ENCODE measurements around the gene POM121. TPM values are rescaled to one million over a fixed set of nuclear protein-coding genes. Genes with fewer than 3 reads are reported as not detected.
"Not testable (repeated sequence)": the region's sequence is repeated elsewhere in the genome, so short reads cannot be mapped to it uniquely, and the experiment has no call there.

The POM121 gene
- total RNA-seq, 1 experiment from 2014 or later, result 11.3 TPM

DNA sequence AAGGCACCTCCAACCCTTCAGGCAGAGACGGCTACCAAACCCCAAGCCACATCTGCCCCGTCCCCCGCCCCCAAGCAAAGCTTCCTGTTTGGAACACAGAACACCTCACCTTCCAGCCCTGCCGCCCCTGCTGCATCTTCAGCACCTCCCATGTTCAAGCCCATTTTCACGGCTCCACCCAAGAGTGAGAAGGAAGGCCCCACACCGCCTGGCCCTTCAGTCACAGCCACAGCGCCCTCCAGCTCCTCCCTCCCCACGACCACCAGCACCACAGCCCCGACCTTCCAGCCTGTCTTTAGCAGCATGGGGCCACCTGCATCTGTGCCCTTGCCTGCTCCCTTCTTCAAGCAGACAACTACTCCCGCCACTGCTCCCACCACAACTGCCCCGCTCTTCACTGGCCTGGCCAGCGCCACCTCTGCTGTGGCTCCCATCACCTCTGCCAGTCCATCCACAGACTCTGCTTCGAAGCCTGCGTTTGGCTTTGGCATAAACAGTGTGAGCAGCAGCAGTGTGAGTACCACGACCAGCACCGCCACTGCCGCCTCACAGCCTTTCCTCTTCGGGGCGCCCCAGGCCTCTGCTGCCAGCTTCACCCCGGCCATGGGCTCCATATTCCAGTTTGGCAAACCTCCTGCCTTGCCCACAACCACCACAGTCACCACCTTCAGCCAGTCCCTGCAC, 17.3 kb downstream of the POM121 start:
- DNase-seq, result not testable (repeated sequence)

DNA sequence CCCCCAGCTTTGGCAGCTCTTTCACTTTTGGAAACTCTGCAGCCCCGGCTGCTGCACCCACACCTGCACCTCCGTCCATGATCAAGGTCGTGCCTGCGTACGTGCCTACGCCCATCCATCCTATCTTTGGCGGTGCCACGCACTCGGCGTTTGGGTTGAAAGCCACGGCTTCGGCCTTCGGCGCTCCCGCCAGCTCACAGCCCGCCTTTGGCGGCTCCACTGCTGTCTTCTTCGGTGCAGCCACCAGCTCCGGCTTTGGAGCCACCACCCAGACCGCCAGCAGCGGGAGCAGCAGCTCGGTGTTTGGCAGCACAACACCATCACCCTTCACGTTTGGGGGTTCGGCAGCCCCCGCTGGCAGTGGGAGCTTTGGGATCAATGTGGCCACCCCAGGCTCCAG, 18.1 kb downstream of the POM121 start:
- not testable (repeated sequence) for H3K4me3 ChIP-seq (ENCODE audit: insufficient read depth, low read depth, low read length); H3K27me3 ChIP-seq (ENCODE audit: control insufficient read depth, insufficient read depth, low read length); H3K36me3 ChIP-seq (replicated peaks; ENCODE audit: control insufficient read depth, insufficient read depth, low read length); DNase-seq

More for the DNA sequence above, 17.3 kb downstream of the POM121 start:
- H3K4me3 ChIP-seq (ENCODE audit: insufficient read depth, low read depth, low read length); H3K36me3 ChIP-seq (replicated peaks; ENCODE audit: control insufficient read depth, insufficient read depth, low read length); H3K27me3 ChIP-seq (ENCODE audit: control insufficient read depth, insufficient read depth, low read length): not testable (repeated sequence)

DNA sequence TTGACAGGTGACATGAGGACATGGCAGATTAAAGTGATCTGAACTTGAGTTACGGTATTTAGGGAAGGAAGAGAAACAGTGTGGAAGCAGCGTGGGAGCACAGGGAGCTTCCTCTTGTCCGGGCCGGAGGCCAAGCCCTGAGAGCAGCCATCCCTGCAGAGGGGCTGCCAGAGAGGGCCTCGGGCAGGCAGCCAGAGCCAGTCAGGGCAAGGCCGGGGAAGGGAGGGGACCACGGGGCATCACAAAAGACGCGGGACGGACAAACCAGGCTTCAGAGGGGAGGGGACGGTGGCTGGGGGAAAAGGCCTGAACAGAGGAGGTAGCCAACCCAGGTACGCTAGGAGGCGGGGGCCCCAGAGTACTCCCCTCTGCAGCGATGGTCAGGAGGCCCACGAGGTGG, 20.0 kb downstream of the POM121 start:
- H3K4me3 ChIP-seq (ENCODE audit: insufficient read depth, low read depth, low read length); DNase-seq; H3K36me3 ChIP-seq (replicated peaks; ENCODE audit: control insufficient read depth, insufficient read depth, low read length); H3K27me3 ChIP-seq (ENCODE audit: control insufficient read depth, insufficient read depth, low read length): not testable (repeated sequence)

DNA sequence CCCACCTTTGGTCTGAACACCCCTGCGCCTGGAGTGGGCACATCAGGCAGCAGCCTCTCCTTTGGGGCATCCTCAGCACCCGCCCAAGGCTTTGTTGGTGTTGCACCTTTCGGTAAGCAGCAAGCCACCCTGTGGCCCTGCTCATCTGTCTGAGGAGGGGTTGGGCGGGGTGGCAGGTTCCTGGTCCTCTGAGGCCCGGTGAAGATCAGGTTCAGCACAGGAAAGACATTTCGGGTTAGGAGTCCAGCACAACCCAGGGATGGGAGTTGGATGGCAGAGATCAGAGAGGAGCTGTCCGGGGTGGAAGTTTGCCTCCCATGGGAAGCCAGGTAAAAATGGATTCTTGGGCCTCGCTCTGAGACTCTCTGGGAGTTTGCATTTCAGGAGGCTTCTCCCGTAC, 20.7 kb downstream of the POM121 start:
- H3K36me3 ChIP-seq (replicated peaks; ENCODE audit: control insufficient read depth, insufficient read depth, low read length); H3K27me3 ChIP-seq (ENCODE audit: control insufficient read depth, insufficient read depth, low read length); H3K4me3 ChIP-seq (ENCODE audit: insufficient read depth, low read depth, low read length): not testable (repeated sequence)
- peak; percentile 37 for DNase-seq

DNA sequence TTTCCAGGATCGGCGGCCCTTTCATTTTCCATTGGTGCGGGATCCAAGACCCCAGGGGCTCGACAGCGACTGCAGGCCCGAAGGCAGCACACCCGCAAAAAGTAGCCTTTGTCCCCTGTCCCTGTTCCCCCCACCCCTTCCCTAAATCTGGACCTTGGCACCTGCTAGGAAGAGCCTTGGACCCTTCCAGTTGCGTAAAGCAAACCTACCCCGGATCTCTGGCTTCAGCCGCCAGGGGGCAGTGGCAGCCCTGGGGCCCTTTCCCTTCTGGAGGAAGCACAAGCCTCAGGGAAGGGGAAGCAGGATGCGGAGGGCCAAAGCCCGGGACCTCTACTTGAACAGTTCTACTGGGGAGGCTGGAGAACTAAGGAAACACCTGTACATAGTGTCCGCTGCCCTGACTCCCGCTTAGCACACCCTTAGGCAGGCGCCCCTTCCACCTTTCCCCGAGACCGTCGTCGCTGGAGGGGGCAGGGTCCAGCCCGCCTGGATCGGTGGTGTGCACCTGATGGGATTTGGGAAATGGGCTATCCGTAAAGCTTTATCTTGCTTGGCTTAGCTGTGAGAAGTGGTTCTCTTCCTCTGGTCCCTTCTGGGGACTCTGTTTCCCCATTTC, 21.3 kb downstream of the POM121 start:
- not testable (repeated sequence) for H3K27me3 ChIP-seq (ENCODE audit: control insufficient read depth, insufficient read depth, low read length); H3K4me3 ChIP-seq (ENCODE audit: insufficient read depth, low read depth, low read length); H3K36me3 ChIP-seq (replicated peaks; ENCODE audit: control insufficient read depth, insufficient read depth, low read length)
- peak; percentile 34 for DNase-seq

DNA sequence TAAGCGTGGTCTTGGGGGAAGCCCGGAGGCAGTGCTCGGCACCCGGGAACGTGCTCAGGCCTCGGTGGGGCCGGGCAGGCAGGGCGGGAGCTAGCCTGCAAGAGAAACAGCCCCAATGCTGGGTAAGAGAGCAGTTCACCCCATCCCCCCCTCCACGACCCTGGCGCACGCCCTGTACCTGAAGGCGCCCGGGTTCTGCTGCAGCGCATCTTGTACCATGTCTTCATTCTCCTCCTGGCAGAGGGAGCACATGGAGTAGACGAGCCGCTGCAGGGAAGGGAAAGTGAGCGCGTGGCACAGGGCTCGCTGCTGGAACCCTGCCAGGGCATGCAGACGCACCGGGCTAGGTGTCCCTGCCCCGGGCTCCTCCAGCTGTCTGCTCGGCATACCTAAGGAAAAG, 23.8 kb downstream of the POM121 start:
- H3K27me3 ChIP-seq (ENCODE audit: control insufficient read depth, insufficient read depth, low read length); H3K4me3 ChIP-seq (ENCODE audit: insufficient read depth, low read depth, low read length); DNase-seq; H3K36me3 ChIP-seq (replicated peaks; ENCODE audit: control insufficient read depth, insufficient read depth, low read length): not testable (repeated sequence)

DNA sequence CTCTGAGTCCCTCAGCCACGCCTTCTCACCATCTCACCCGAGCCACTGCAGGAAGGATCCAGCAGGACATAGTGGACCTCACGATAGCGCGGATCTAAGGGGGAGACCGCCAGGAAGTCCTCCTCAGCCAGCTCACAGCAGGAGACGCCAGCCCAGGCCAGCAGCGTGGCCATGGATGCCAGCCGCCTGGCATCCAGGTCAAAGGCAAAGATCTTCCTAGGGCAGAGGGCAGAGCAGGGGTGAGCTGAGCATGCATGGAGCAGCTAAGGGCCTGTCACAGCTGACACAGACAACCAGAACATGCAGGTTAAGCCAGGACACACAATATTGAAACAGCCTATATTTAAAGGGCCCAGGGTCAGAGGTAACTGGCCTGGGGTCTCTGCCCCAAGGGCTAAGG, 24.4 kb downstream of the POM121 start:
- not testable (repeated sequence) for H3K4me3 ChIP-seq (ENCODE audit: insufficient read depth, low read depth, low read length); H3K36me3 ChIP-seq (replicated peaks; ENCODE audit: control insufficient read depth, insufficient read depth, low read length); H3K27me3 ChIP-seq (ENCODE audit: control insufficient read depth, insufficient read depth, low read length); DNase-seq

DNA sequence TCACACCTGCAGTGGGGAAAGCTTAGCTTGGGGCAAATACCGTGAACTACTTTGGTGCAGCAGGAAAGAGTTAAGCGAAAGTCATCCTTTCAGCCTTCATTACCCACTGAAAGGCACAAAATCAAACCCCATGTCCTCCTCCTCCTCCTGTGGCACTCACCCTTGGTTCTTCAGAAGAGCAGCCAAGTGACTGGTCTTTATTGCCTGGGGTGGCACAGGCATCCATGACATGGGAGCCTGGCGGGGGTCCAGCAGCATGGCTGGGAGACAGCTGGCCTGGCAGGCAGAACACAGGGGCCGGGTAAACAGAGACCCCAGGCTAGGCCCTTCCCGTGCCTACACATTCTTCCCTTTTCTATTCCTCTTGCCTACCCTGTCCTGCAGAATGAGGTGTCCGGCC, 24.8 kb downstream of the POM121 start:
- not testable (repeated sequence) for H3K27me3 ChIP-seq (ENCODE audit: control insufficient read depth, insufficient read depth, low read length); H3K36me3 ChIP-seq (replicated peaks; ENCODE audit: control insufficient read depth, insufficient read depth, low read length); DNase-seq; H3K4me3 ChIP-seq (ENCODE audit: insufficient read depth, low read depth, low read length)

DNA sequence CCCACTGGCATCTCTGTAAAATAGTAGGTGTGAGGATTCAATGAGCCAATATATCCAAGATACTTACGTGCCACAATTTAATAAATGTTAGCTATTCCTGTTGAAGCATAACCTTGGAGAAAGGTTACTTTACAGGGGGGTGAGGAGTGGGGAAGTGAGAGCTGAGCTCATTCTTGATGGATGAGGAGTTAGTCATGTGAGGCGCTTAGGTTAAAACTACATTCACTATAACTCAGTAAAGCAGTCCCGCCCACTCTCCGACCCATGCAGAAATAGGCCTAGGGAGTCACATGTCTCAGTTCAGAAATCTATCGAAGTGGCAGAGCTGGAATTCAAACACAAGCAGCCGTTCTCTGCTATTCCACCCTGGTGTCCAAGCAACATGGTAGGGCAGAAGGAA, 25.5 kb downstream of the POM121 start:
- H3K36me3 ChIP-seq (replicated peaks; ENCODE audit: control insufficient read depth, insufficient read depth, low read length); H3K4me3 ChIP-seq (ENCODE audit: insufficient read depth, low read depth, low read length); H3K27me3 ChIP-seq (ENCODE audit: control insufficient read depth, insufficient read depth, low read length); DNase-seq: not testable (repeated sequence)

DNA sequence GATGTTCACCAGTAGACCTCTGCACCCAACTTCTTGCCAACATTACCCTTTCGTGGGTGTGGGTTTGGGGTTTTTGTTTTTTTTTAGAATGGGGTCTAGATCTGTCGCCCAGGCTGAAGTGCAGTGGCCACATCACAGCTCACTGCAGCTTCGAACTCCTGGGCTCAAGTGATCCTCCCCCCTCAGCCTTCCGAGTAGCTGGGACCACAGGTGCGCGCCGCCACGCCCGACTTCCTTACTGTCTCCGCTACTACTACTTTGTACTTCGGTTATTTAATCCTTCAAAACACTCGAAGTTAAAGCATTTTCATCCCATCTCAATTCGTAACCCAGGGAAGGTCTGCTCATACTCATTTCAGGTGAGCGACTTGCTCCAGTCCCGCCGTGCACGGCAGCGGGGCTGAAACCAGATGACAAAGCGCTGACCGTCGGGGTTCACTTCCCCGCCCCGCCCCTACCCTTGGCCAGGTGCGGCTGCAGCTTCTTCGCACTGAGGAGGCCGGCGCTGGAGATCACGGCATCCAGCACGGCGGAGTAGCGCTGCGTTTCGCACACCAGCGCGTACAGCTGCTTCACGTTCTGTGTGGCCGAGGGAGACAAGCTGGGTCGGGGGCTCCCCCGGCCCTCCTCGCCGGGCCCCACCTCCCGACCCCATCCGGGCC, 29.1 kb downstream of the POM121 start:
- not testable (repeated sequence) for H3K27me3 ChIP-seq (ENCODE audit: control insufficient read depth, insufficient read depth, low read length); H3K36me3 ChIP-seq (replicated peaks; ENCODE audit: control insufficient read depth, insufficient read depth, low read length); DNase-seq
- peak overlapping the region; percentile 30 for H3K4me3 ChIP-seq (ENCODE audit: insufficient read depth, low read depth, low read length)

DNA sequence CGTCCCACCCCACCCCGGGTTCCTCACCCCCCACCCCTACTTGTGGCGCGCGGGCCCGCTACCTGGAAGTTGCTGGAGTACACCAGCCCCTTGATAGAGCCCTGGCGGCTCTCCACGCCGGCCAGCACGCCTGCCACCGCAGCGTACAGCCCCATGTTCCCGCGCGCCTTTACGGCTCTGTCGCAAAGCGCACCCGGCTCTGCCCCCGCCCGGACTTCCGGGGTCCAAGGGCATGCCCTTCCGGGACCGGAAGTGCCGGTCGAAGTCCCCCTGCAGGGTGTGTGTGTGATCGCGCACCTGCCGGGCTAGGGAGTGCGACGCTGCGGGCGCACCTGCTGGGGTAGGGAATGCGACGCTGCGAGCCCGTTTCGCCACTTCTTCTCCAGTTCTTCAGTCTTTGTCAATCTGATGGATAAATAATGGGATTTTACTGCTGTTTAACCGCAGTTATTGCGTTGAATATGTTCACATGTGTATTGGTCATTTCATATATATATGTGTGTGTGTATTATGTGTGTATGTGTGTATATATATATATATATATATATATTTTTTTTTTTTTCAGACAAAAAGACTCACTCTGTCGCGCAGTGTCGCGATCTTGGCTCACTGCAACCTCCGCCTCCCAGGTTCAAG, 29.8 kb downstream of the POM121 start:
- not testable (repeated sequence) for H3K27me3 ChIP-seq (ENCODE audit: control insufficient read depth, insufficient read depth, low read length); DNase-seq; H3K36me3 ChIP-seq (replicated peaks; ENCODE audit: control insufficient read depth, insufficient read depth, low read length); H3K4me3 ChIP-seq (ENCODE audit: insufficient read depth, low read depth, low read length)

DNA sequence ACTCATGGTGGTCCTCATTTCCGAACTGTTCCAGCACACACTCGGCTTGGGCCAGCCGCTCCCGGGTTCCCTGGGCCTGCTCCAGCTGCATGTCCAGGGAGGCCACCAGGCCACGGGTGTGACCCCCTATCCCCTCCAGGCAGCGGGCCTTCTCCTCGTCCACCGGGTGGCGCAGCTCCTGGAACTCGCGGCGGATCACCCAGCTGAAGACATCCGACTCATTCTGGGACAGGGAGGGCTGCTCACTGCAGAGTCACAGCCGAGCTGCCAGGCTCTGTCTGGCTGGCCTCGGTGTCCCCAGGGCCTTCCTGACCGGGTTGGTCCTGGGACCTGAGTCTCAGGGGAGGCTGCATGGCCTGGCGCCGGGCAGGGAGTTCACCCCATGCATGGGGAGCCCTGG, 35.1 kb downstream of the POM121 start:
- not testable (repeated sequence) for H3K27me3 ChIP-seq (ENCODE audit: control insufficient read depth, insufficient read depth, low read length); DNase-seq; H3K4me3 ChIP-seq (ENCODE audit: insufficient read depth, low read depth, low read length); H3K36me3 ChIP-seq (replicated peaks; ENCODE audit: control insufficient read depth, insufficient read depth, low read length)

DNA sequence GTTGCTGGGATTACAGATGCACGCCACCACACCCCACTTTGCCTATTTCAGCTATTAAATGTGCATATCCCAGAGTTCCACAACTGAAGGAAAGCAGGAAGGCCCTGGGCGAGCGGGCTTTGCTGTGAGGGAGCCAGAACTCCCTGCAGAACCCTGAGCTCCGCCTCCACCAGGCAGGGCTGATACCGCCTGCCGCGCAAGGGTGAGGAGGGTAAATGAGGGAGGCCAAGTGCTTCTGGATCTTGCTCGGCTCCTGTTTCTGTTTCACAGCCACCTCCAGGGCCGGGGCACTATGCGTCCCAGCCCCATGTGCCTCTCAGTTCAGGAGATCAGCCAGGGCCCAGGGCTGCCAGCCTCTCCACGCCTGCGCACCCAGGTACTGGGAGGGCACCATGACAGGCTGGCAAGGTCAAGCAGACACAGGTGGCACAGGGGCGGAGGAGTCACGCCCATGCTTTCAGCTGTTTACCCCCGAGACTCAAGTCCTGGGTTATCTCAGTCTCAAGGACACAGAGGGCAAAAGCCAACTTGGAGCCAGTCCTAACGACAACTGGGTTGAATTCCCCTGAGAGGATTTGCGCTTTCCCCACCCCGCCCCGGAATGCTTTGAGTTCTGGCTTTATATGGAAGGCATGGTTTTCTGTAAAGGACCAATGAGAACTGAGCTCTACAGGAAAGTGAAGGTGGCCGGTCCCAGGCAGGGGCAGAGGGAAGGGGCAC, 35.9 kb downstream of the POM121 start:
- not testable (repeated sequence) for DNase-seq; H3K27me3 ChIP-seq (ENCODE audit: control insufficient read depth, insufficient read depth, low read length); H3K36me3 ChIP-seq (replicated peaks; ENCODE audit: control insufficient read depth, insufficient read depth, low read length); H3K4me3 ChIP-seq (ENCODE audit: insufficient read depth, low read depth, low read length)

DNA sequence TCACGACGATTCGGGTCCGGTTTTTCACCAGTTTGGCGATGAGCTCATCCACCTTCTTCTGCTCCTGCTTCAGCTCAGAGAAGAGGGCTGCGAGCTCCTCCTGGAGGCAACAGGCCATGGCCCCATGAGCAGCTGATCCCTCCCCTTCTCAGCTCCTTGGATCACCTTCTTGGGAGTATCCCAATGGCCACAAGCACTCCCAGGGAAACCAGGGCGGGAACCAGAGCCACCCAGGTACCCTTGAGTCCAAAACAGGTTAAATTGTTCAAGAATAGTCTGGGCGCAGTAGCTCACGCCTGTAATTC, 36.4 kb downstream of the POM121 start:
- DNase-seq; H3K4me3 ChIP-seq (ENCODE audit: insufficient read depth, low read depth, low read length): not testable (repeated sequence)

More for the DNA sequence above, 36.4 kb downstream of the POM121 start:
- H3K27me3 ChIP-seq (ENCODE audit: control insufficient read depth, insufficient read depth, low read length); H3K36me3 ChIP-seq (replicated peaks; ENCODE audit: control insufficient read depth, insufficient read depth, low read length): not testable (repeated sequence)
